ENCODE measurements around the gene MYO18A.
A peak's percentile ranks its signal among the peaks of the same experiment; 100 is the strongest.

Gene MYO18A

DNA sequence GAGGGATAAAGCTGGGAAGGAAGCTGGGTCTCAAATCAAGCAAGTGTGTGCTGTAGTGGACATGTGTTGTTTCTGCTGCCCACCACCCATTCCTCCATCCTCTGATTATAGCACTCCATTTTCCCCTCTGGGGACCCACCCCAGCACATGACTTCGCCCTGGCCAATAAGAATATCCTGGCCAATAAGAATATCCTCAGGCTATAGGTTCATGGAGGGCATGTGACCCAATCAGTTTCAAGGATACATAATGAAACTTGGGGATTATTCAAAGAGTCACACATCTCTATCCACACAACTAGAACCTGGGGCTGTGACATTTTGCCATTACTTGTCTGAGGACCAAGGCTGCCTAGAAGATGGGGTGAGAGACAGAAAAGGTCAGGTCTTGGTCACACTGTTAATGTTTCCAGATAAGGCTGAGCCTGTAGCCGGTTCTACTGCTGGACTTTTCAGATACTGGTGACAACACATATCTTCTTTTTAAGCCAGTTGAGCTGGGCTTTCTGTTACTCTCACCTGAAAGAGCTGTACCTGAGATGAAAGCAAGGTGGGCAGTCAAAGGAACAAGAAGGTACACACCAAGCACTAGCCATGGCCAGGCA, 33.7 kb downstream of the MYO18A start:
- DNase-seq = no peak

DNA sequence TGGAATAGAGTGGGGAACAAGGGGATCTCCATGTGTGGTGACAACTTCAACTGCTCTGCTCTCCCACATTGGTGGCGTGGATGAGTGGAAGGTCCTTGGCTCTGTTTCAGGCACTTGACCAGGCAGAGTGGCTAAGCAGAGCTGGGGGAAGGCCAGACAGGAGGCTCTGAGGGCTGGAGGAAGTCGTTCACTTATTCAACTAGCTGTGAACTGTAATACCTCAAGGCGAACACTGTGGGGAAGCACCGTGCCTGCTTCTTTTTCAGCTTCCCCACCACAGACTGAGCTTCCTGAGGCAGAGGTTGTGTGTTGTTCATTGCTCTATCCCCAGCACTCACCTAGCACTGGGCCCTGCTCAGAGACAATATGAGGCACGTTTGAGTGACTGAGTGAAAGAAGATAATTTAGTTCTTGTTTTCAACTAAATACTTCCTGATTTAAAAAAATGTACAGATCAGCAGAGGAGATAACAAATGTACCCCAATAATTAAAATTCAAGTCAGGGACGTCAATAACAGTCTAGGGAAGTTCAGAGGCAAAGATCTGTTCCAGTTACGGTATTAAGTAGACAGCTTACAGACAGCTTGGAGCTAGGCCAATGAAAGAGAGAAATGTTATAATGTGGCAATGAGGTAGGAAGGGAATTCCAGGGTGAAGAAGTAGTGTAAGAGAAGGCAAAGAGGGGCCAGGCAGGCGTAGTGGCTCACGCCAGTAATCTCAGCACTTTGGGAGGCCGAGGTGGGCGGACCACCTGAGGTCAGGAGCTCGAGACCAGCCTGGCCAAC, 34.7 kb downstream of the MYO18A start:
- peak; percentile 30 to 80 (median 53) for DNase-seq

DNA sequence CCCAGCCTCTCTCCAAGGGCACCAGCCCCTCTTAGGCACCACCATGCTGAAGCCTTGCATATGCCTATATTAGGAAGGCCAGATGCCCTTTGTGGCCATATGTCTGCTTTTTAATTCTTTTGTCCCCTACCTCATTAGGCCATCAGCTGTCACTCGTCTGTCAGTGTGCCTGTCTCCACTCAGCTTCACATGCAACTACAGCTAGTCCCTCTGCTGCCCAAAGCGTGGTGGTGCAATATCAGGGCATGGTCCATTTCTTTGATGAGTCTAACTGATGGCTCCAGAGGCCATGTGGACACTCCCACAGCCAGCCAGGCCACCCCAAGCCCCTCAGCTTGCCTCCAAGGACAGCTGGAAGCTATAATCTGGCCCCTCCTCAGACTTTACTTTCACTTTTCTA, 36.3 kb downstream of the MYO18A start:
- peak in 1 of 5 donors; percentile 29 for DNase-seq

DNA sequence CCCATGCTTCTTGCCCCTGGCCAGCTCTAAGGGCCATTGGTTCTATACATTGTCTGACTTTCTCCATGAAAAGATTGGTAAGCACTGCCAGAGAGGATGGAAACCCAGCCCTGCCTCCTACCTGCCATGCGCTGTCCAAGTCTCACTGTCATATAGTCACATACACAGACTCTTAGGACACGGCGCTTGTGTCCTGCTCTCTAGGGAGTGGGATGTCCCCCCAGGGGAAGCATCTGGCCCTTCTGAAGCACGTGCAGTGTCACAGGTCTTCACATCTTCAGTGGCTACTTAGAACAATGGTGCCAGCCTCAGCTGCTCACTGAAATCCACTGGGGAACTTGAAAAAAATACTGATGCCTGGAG, 38.7 kb downstream of the MYO18A start:
- DNase-seq = no peak

DNA sequence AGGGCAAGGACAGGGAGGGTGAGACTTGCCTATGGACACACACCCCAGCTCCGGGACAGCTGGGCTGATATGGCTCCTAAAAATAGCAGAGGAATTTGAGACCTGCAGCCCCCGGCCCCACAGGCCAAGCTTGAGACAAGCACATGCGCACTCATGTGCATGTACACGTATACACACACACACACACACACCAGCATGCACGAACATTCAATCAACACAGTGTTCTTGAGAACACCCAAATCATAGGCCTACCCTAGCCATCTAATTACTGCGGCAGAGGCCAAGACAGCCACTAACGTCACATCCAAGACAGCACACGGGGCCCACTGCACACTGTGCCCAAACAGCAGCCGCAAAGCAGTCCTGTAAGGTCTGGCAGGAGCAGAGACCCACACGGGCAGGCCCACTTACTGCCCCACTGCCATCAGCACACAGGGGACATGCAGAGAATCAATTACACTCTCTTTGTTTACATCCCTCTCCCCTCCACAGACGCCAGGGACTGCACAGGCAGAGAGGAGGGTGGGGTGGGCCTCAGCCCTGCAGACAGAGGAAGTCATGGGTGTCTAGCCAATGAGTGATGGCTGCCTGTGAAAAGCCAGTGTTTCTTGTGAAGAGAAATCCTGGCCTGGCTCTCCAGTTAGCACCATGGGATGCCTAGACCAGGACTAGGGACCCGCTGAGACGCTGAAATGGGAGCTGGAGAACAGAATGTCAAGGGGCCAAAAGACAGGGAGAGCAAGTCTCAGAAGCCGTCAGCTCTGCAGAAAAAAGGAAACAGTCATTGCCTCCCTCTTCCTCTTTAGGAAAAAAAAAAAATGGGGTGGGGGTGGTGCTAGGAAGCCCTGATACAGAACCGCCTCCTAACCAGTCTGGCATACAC, 39.3 kb downstream of the MYO18A start:
- peak; percentile 26 to 61 (median 45) for DNase-seq

DNA sequence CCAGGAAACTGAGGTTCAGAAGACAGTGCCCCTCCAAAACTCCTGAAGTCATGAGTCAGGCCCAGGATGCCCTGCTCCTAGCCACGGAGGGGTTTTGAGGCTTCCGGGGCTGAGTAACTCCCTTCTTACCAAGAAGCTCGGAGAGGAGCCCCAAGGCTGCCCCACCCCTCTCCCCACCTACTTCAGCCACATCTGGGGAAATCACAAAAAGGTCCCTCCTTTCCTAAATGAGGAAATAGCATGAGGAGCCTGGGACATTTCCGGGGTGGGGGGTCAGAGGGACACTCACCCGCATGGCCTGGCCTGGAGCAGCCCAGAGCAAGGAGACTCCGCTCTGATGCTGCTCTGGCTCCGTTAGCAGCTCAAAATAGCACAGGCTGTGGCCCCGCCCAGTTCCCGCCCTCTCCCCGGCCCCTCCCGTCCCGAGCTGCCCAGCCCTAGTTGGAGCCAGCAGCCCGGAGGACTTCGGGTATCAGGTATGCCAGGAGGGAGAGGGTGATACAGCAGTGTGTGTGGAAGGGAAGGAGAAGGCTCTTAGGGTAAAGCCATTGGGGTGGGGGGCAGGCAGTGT, 40.1 kb downstream of the MYO18A start:
- DNase-seq = peak; percentile 52 to 88 (median 63)

DNA sequence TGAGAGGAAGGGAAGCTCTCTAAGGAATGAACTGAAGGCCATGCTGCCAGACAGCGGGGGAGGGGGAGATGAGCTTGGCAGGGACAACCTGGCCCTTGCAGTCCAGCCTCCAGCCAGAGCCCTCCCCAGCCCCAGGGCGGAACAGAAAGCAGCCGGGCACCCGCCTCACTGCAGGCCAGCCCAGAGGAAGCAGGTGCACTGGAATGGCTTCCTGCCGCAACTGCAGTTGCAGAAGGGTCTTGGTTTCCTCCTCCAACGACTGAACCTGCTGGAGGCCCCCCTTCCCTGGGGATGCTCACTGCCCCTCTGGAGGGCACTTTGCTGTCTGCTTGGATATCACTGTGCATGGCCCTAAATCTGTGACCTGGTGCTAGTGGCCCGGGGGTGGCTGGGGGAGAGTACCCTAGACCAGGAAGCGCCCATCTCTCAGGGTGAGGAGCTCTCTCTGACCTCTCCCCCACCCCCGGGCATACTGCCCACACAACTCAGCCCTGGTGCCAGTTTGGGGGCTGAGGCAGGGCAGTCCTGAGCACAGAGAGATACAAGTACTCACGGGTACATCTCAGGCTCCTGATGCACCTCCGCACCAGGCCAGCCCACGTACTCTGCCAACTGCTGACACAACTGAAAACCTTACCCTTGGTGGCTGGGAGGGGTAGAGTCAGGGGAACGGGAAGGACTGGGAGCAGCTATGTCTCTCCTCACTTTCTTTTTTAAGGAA, 41.1 kb downstream of the MYO18A start:
- DNase-seq = peak in 1 of 5 donors; percentile 50

DNA sequence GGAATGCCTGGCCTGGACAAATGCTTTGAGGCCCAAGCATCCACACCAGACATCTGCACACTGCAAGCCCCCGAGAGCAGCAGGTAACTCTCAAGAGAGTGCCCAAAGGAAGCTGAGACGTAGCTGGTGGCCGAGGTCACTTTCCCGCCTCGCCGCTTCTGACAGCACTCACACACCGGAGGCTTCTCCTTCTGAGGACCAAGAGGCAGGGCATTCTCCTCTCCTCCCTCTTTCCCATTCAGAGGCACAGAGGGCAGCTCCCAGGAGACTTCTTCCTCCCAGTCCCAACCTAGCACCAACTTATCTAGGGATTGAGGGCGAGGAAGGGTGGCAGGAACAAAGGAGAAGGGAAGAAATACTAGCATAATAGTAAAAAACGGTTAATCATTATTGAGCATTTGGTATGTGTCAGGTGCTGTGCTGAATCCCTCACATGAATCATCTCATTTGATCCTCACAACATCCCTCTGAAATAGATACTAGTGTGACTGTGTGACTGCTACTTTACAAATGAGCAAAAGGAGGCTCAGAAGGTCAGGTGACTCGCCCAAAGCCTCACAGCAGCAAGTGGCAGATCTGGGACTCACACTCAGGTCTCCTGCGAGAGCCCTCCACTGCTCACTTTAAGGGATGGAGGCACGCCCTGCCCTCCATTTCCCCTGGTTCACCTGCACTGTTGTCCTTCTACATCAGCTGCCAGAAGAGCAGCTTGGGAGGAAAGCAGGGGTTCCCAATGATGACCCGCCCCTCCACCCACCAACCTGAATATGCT, 41.8 kb downstream of the MYO18A start:
- peak in 2 of 5 donors; percentile 28 to 82 for DNase-seq

DNA sequence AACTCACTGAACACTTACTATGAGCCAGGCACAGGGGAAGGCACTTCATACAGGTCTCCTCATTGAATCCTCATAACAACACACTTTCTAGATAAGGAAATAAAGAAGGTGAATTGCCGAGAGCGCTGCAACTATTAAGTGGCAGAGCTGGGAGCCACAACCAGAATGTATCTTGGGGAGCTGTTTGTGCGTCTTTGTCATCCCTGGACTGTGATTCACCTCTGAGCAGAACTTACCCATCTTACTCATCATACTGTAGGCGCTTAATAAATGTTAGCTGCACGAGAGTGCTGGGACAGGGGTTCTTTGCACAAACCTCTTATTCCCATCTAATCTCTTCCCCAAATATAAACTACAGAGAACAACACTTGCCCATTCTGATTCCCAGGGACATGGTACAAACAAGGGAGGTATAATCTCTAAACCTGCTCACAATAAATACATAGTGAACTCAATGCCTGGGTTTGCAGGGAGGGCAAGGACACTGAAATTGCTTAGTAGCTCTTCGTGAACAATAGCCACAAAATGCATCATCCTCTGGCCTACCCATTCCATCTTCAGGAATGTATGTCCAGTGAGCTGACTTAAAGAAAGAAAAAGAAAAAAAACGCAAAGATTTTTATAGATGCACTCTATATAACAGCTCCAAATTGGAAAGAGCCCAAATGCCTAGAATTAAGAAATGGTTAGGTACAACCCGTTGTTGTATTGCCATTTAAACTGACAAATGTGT, 43.0 kb downstream of the MYO18A start:
- peak in 1 of 5 donors; percentile 57 for DNase-seq

DNA sequence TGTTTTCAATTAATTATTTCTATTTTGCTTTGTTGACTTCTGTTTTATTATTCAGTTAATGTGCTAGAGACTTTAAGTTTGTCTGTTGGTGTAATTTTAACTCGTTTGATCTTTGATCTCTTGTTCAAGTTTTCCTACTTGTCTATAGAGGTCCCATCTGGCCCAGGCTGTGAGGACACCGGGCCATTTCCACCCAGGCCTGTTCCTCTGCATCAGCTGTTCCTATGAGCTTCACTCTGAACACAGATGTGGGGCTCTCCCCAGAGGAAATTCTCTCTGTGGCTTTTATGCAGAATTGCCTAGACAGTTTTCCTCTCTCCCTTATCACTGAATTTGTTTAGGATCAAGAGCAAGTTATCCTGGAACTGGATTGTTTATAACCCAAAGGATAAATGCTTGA, 44.7 kb downstream of the MYO18A start:
- no peak for DNase-seq

DNA sequence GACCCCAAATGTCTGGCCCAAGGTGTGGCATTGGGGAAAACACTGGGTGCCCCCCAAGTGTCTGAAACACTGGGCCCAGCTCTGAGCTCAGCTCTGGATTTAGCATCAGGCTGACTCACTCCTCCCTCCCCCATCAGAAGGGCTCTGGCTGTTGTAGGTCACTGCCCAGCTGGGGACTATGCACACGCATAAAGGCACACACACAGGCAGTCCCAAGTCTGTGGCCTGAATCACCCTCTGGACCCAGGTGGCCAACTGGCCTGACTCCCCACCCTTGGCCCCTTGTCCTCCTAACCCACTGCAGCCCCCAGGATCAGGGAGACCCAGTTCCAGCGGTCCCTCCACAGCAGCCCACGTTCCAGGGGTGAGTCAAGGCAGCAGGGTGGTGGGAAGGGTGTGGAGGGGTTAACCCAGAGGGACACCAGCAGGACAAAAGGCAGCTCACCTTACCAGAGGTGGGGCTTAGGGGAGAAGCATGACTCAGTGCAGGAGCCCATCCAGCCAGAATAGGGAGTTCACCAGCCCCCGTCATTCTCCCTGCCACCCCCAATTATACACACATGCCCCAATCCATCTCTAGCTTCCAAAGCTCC, 47.0 kb downstream of the MYO18A start:
- DNase-seq = no peak

DNA sequence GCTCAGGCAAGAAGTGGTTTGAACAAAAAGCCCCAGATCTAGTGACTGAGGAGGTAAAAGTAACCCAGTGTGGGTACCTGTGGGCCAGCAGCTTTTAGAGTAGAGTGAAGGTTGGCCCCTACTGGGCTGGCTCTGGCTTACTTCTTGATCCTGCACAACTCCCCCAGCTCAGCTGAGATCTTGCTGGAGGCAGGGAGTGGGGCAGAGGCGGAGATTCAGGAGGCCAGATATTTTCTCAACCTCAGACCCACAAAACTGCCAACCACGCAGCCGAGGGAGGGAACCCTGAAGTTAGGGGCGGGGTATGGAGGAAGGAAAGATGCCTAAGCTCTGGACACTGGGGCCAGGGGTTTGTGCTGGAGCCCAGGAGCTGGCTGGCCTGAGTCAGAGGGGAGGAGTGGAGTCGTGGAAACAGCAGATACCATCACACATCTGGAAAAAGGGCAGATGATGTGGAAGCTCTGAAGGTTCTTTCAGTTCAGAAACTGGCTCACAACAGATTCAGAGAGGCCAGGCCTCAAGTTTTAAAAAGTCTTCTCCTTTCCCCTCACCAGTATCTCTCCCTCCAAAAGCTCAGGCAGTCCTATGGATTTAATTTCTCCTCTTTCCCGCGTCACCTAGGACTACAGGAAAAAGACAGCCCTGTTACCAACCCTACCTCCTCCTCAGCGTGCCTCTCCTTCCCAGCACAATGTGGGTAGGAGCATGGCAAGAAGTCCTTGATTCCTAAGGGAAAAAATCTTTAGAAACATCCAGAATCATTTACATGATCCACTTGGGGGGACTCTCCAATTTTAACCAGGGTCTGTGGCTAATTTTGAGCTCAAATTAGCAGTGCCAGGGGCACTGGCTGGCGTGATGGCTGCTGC, 48.1 kb downstream of the MYO18A start:
- no peak for DNase-seq

DNA sequence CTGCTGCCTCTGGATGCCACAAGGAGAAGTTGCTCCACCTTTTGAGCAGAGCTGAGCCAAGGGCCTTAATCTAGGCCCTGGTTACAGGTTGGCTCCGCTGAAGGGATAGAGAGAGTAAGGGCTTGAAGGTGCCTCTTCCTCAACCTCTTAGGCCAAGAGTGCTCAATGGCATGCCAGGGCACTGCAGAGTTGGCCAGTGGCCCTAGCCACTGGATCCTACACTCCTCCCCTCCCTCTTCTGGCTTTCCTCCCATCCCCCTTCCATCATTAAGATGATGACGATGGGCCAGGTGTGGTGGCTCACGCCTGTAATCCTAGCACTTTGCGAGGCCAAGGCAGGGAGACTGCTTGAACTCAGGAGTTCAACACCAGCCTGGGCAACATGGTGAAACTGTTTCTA, 50.5 kb downstream of the MYO18A start:
- DNase-seq = no peak

DNA sequence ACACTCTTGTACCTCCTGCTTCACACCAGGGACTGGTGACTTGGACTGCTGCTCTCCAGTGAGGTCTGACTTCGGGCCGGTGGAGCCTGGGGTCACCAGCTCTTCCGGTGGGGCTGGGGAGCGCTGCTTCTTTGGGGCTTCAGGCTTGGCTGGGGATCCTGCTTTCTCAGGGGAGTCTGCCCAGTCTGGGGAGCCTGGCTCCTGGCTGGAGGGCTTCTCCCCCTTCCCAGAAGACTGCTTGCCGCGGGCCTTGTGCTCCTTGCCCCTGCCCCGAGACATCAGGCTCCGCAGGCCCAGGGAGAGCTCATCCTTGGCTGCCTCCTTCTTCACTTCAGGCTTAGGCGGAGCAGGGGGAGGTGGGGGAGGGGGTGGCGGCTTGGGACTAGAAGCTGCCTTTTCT, 52.4 kb downstream of the MYO18A start:
- DNase-seq = no peak

DNA sequence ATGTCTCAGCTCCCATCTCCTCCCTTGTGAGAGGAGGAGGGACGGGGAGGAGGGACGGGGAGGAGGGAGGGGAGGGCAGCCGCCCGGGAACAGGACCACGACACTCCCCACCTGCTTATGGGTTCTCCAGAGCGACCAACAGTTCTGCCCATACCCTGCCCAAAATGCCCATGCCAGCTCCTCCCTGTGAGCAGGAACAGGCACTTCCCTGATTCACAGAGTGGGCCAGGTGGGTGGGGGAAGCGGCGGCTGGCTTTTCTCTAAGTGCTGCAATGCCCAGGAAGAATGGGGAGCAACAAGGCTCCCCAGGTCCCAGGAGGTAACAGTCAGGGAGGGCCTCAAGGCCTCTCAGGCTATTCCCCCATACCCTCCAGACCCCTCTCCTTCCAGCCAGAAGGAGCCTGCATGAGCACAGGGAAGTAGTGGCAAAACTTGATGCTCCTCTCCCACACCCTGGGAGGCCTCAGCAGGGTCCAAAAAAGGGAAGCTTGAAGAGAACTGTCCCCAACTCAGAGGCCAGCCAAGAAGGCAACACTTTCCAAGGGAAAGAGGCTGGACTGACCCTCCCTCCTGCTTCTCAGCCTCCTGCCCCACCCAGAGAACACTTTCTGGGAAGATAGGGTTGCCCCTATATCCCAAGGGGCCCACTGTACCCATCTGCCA, 53.8 kb downstream of the MYO18A start:
- DNase-seq = no peak

DNA sequence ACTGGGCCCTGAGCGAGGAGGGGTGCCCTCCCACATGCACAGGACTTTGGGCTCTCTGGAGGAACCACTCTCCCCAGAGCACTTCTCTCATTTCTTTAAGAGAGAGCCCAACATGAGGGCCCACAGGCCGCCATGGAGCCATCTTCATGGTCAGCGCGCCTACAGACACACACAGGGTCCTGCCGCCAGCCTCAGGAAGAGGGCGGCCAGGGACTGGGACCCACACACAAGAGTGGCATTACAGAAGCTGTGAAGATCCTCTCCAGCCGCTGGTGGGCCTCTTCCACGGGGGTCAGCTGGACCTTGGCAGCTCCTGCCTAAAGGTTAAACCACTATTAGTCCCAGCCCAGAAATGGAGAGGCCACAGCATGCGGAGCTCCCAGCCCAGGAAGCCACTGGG, 54.5 kb downstream of the MYO18A start:
- no peak for DNase-seq

DNA sequence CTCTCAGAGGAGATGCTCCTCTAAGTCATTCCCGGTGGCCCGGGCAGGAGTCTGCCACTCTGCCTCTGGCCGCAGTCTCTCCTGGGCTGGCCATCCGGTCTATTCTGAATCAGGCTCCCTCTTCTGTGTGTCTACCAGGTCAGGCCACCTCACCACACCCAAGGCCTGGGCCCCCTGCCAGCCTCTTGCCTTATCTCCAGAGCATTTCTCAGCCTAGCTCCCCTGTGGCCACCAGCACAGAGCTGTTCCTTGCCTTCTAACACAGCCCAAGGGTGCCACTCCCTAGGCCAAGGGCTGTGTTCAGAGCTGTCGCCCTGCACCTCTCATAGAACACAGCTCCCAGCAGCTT, 55.3 kb downstream of the MYO18A start:
- DNase-seq = no peak

DNA sequence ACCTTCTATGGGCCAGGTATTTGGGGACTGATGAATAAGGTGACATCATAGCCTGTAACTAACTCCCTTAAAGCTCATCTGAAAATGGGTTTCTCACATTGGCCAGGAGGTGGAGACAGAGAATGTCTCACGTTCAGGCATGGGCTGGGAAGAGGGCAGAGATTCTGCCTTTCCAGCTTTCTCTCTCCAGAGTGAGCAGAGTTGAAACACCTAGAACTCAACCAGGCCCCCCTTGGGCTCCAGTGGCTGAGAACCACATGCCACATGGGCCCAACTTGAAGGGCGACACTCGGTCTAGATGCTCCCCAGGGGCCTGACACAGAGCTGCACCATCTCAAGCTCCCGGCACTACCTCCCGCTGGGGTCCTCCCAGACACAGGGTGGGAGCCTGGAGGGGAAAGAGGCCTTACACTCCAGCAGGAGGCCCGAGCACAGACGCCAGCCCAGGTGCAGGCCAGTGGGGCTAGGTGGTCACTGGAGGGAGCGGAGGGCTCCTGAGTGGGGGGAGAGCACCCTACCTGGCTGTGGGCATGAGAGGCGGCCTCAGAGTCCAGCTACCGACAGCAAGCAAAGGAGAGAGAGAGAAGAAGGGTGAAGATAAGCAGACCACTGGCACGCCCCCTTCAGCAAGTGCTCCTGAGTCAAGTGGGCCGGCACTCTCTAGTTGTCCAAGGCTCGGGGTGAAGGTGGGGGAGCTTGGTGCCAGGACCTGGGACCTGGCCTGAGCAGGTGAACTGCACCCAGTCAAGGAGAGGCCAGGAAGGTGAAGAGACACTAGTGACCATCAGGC, 55.9 kb downstream of the MYO18A start:
- peak in 1 of 5 donors; percentile 65 for DNase-seq

All from T-helper 1 cell (primary cell).